WTC11 (cell line): ENCODE results near the gene CHD9. TPM values are rescaled to one million over a fixed set of nuclear protein-coding genes. Genes with fewer than 3 reads are reported as not detected.

Source experiments
- ATAC-seq: fragments of 200-7000 bp; cut with Tn5 transposase; 2 replicates; pipeline ENCODE4 v1.10.0; 2021; ENCODE audit warnings: mild to moderate bottlenecking, moderate library complexity
- CTCF ChIA-PET: fragments of 300-600 bp; sonication (Branson Sonifier 250); formaldehyde crosslinking; loops from one replicate; lab custom pipeline; 2021; ENCODE audit warnings: antibody characterized with exemption; lab: Charles Lee
- POLR2A ChIA-PET: fragments of 350-600 bp; sonication (Branson Sonifier 250); formaldehyde crosslinking; loops from one replicate; lab custom pipeline; 2021; ENCODE audit warnings: antibody characterized with exemption; lab: Charles Lee
- DNase-seq: peaks from one replicate; pipeline ENCODE4 v3.0.0; 2021; ENCODE audit warnings: low spot score
- H3K27ac Mint-ChIP-seq: 2 replicates; pipeline ENCODE4 v1.8.0; 2021; ENCODE audit warnings: mixed read lengths
- H3K27me3 Mint-ChIP-seq: 2 replicates; pipeline ENCODE4 v1.8.0; 2021; ENCODE audit warnings: low read depth, mild to moderate bottlenecking, moderate library complexity, mixed read lengths
- H3K36me3 Mint-ChIP-seq: 2 replicates; pipeline ENCODE4 v1.8.0; 2021; ENCODE audit warnings: mixed read lengths
- H3K4me1 Mint-ChIP-seq: 2 replicates; pipeline ENCODE4 v1.8.0; 2022; ENCODE audit warnings: mixed read lengths
- H3K4me3 Mint-ChIP-seq: 2 replicates; pipeline ENCODE4 v1.8.0; 2021; ENCODE audit warnings: mild to moderate bottlenecking, moderate library complexity, mixed read lengths
- H3K9me3 Mint-ChIP-seq: 2 replicates; pipeline ENCODE4 v1.8.0; 2021; ENCODE audit warnings: mixed read lengths
- CREB1 ChIP-seq: sonication (generic); formaldehyde crosslinking; IDR thresholded peaks from 2 replicates; pipeline ENCODE4 v1.8.0; 2023; ENCODE audit warnings: mild to moderate bottlenecking, missing genetic modification reagents
- FOXP1 ChIP-seq: sonication (generic); formaldehyde crosslinking; IDR thresholded peaks from 2 replicates; pipeline ENCODE4 v1.8.0; 2022; ENCODE audit warnings: missing genetic modification reagents, mild to moderate bottlenecking, moderate library complexity, borderline replicate concordance
- NR2C2 ChIP-seq: sonication (generic); formaldehyde crosslinking; IDR thresholded peaks from 2 replicates; pipeline ENCODE4 v1.8.0; 2022; ENCODE audit warnings: mild to moderate bottlenecking, missing genetic modification reagents
- OVOL2 ChIP-seq: fragments of 250-450 bp; sonication (Bioruptor Pico); IDR thresholded peaks from 2 replicates; pipeline ENCODE4 v1.9.0; 2021; ENCODE audit warnings: mild to moderate bottlenecking, borderline replicate concordance
- TEAD1 ChIP-seq: sonication (generic); formaldehyde crosslinking; IDR thresholded peaks from 2 replicates; pipeline ENCODE4 v1.8.0; 2022; ENCODE audit warnings: mild to moderate bottlenecking, missing genetic modification reagents
- ZNF232 ChIP-seq: sonication (generic); formaldehyde crosslinking; IDR thresholded peaks from 2 replicates; pipeline ENCODE4 v1.8.0; 2022; ENCODE audit warnings: mild to moderate bottlenecking, missing genetic modification reagents
- ZNF396 ChIP-seq: fragments of 250-450 bp; sonication (Bioruptor Pico); IDR thresholded peaks from 2 replicates; pipeline ENCODE4 v1.8.0; 2021; ENCODE audit warnings: mild to moderate bottlenecking, moderate library complexity, borderline replicate concordance
- ZNF423 ChIP-seq: fragments of 250-450 bp; sonication (Bioruptor Pico); IDR thresholded peaks from 2 replicates; pipeline ENCODE4 v2.1.2; 2022; ENCODE audit warnings: mild to moderate bottlenecking, moderate library complexity
- total RNA-seq: library from RNA; stranded (reverse); gene quantifications from 3 replicates; pipeline ENCODE4 v1.2.3, GENCODE V29; 2021
- TF ChIP-seq, protein P1 (sequence below): sonication (generic); formaldehyde crosslinking; IDR thresholded peaks from 2 replicates; pipeline ENCODE4 v1.8.0; 2022; ENCODE audit warnings: missing genetic modification reagents
- TF ChIP-seq, protein P2 (sequence below): sonication (generic); formaldehyde crosslinking; IDR thresholded peaks from 2 replicates; pipeline ENCODE4 v1.8.1; 2023; ENCODE audit warnings: mild to moderate bottlenecking, missing genetic modification reagents
- TF ChIP-seq, protein P3 (sequence below): fragments of 200-600 bp; IDR thresholded peaks from 2 replicates; pipeline ENCODE4 v1.8.0; 2022; ENCODE audit warnings: antibody characterized with exemption
- TF ChIP-seq, protein P4 (sequence below): sonication (generic); formaldehyde crosslinking; IDR thresholded peaks from 2 replicates; pipeline ENCODE4 v1.8.0; 2023; ENCODE audit warnings: missing genetic modification reagents
- TF ChIP-seq, protein P5 (sequence below): sonication (generic); formaldehyde crosslinking; IDR thresholded peaks from 2 replicates; pipeline ENCODE4 v1.8.1; 2022; ENCODE audit warnings: low read depth, missing genetic modification reagents, borderline replicate concordance
- TF ChIP-seq, protein P6 (sequence below): fragments of 250-450 bp; sonication (Bioruptor Pico); conservative IDR thresholded peaks from 2 replicates; pipeline ENCODE4 v1.9.0; 2021; ENCODE audit warnings: mild to moderate bottlenecking

The CHD9 gene
- total RNA-seq, 1 experiment from 2014 or later = 31.3 TPM

DNA sequence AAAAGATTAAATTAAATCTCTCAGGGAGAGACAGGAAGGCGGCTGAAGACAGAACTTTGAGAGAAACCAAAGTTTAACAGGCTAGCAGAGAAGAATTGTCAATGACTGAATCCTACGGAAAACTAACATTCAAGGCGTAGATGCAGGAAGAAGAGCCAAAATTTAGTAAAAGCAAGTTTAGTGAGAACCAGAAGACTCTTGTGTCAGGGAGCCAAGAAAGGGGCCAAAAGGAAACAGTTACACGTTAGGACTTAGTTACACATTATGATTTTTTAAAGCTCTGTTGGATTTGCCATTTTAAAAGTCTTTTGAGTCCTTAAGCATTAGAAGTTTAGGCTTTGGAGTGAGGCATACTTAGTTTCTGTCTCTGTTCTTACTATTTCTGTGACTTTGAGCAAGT lies 164.6 kb downstream of the CHD9 start (continued):
- TF ChIP-seq, protein P1, sequence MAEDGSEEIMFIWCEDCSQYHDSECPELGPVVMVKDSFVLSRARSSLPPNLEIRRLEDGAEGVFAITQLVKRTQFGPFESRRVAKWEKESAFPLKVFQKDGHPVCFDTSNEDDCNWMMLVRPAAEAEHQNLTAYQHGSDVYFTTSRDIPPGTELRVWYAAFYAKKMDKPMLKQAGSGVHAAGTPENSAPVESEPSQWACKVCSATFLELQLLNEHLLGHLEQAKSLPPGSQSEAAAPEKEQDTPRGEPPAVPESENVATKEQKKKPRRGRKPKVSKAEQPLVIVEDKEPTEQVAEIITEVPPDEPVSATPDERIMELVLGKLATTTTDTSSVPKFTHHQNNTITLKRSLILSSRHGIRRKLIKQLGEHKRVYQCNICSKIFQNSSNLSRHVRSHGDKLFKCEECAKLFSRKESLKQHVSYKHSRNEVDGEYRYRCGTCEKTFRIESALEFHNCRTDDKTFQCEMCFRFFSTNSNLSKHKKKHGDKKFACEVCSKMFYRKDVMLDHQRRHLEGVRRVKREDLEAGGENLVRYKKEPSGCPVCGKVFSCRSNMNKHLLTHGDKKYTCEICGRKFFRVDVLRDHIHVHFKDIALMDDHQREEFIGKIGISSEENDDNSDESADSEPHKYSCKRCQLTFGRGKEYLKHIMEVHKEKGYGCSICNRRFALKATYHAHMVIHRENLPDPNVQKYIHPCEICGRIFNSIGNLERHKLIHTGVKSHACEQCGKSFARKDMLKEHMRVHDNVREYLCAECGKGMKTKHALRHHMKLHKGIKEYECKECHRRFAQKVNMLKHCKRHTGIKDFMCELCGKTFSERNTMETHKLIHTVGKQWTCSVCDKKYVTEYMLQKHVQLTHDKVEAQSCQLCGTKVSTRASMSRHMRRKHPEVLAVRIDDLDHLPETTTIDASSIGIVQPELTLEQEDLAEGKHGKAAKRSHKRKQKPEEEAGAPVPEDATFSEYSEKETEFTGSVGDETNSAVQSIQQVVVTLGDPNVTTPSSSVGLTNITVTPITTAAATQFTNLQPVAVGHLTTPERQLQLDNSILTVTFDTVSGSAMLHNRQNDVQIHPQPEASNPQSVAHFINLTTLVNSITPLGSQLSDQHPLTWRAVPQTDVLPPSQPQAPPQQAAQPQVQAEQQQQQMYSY (CRISPR knock-in tag) = no peak
- TF ChIP-seq, protein P2, sequence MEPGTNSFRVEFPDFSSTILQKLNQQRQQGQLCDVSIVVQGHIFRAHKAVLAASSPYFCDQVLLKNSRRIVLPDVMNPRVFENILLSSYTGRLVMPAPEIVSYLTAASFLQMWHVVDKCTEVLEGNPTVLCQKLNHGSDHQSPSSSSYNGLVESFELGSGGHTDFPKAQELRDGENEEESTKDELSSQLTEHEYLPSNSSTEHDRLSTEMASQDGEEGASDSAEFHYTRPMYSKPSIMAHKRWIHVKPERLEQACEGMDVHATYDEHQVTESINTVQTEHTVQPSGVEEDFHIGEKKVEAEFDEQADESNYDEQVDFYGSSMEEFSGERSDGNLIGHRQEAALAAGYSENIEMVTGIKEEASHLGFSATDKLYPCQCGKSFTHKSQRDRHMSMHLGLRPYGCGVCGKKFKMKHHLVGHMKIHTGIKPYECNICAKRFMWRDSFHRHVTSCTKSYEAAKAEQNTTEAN (CRISPR knock-in tag) = no peak
- TF ChIP-seq, protein P3, sequence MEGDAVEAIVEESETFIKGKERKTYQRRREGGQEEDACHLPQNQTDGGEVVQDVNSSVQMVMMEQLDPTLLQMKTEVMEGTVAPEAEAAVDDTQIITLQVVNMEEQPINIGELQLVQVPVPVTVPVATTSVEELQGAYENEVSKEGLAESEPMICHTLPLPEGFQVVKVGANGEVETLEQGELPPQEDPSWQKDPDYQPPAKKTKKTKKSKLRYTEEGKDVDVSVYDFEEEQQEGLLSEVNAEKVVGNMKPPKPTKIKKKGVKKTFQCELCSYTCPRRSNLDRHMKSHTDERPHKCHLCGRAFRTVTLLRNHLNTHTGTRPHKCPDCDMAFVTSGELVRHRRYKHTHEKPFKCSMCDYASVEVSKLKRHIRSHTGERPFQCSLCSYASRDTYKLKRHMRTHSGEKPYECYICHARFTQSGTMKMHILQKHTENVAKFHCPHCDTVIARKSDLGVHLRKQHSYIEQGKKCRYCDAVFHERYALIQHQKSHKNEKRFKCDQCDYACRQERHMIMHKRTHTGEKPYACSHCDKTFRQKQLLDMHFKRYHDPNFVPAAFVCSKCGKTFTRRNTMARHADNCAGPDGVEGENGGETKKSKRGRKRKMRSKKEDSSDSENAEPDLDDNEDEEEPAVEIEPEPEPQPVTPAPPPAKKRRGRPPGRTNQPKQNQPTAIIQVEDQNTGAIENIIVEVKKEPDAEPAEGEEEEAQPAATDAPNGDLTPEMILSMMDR = no peak
- no peak for TF ChIP-seq TEAD1 (CRISPR knock-in tag)

DNA sequence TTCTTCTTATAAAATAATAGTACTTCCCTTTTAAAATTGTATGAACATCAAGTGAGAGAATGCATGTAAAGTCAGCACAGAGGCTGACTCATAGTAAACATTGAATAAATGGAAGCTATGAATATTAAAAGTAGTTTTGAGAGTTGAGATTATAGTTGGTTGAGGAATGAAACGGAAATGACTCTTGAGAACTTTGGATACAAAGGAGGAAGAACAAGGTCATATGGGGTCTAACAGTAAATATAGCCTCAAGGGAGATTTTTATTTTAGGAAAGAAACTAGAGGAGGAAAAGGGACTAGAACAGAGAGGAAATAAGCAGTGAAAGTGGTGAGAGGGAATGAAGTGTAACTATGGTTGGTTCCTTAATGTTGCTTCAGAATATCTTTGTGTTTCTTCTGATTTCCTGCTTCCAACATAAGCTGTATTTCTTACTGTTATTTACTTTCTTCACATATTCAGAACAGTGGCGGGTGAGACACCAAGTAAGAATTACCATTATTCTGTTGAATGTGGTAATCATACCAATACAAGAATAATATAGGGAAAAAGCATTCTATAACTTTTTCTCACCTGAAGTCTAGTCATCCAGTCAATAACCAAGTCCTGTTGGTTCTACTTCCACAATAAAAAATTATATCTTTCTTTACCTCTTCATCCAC lies 165.1 kb downstream of the CHD9 start:
- H3K36me3 Mint-ChIP-seq = peaks cover 10% of the 10 kb centered on the region
- no peak for TF ChIP-seq OVOL2 (CRISPR knock-in tag)
- TF ChIP-seq, protein P4, sequence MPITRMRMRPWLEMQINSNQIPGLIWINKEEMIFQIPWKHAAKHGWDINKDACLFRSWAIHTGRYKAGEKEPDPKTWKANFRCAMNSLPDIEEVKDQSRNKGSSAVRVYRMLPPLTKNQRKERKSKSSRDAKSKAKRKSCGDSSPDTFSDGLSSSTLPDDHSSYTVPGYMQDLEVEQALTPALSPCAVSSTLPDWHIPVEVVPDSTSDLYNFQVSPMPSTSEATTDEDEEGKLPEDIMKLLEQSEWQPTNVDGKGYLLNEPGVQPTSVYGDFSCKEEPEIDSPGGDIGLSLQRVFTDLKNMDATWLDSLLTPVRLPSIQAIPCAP (CRISPR knock-in tag) = no peak
- TF ChIP-seq, protein P2 (CRISPR knock-in tag) = no peak
- TF ChIP-seq, protein P5, sequence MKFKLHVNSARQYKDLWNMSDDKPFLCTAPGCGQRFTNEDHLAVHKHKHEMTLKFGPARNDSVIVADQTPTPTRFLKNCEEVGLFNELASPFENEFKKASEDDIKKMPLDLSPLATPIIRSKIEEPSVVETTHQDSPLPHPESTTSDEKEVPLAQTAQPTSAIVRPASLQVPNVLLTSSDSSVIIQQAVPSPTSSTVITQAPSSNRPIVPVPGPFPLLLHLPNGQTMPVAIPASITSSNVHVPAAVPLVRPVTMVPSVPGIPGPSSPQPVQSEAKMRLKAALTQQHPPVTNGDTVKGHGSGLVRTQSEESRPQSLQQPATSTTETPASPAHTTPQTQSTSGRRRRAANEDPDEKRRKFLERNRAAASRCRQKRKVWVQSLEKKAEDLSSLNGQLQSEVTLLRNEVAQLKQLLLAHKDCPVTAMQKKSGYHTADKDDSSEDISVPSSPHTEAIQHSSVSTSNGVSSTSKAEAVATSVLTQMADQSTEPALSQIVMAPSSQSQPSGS = no peak
- no peak for TF ChIP-seq ZNF396
- TF ChIP-seq ZNF423 = no peak
- TF ChIP-seq FOXP1 (CRISPR knock-in tag) = no peak
- TF ChIP-seq, protein P6, sequence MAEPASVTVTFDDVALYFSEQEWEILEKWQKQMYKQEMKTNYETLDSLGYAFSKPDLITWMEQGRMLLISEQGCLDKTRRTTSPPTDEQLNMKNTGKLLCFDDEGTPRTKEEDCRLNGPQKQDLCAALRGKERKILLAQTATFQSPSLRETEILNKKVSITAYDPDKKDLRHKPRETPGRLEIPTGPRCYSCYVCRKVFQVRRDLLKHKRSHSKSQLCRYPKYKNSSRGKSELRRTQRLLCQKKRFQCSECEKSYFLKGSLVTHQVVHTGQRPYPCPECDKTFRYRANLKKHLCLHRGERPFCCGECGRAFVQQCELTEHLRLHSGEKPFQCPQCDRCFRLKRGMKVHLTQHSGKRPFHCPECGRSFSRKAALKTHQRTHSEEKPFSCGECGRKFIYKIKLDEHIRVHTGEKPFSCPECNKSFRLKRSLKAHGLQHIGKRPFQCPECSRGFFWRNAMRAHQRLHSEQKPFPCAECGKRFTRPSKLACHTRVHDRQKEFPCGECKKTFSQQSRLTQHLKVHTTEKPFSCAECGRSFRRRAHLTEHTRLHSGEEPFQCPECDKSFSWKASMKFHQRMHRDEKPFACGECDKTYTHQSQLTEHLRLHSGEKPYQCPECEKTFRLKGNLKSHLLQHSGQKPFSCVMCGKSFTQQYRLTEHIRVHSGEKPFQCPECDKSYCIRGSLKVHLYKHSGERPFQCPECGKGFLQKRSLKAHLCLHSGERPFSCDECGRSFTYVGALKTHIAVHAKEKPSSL (CRISPR knock-in tag) = no peak
- TF ChIP-seq ZNF232 (CRISPR knock-in tag) = no peak
- no peak for TF ChIP-seq NR2C2 (CRISPR knock-in tag)
- TF ChIP-seq CREB1 (CRISPR knock-in tag) = no peak
- TF ChIP-seq, protein P3 = no peak
- TF ChIP-seq, all 79 proteins: peak for 0
- ATAC-seq (no peak), DNase-seq (no peak)
- Mint-ChIP-seq H3K27ac (no peak overlapping the region), H3K4me1 (0 out of 2 replicates have a peak, but pooled peaks cover 5% of the 10 kb centered on the region), H3K4me3 (no peak overlapping the region), H3K9me3 (no peaks in the 10 kb centered on the region), H3K27me3 (no peaks in the 10 kb centered on the region)
- ChIA-PET POLR2A (no interaction called here), CTCF (interaction anchor here (1.0 to 1.3 kb wide), 2 partner anchors 64 to 165 kb away, joined by 3 to 5 read pairs; partner anchors contain the start of gene CHD9)
